ENCODE data around the gene ATP2C1. TPM values are rescaled to one million over a fixed set of nuclear protein-coding genes. Genes with fewer than 3 reads are reported as not detected.
A peak's percentile ranks its signal among the peaks of the same experiment; 100 is the strongest.

The ATP2C1 gene
- total and polyA plus RNA-seq, 4 donors: 41.4 to 126 (median 74.2) TPM

- H3K4me1 ChIP-seq (ENCODE audit: control insufficient read depth in 5 of 5, insufficient read depth in 5 of 5, low read length in 5 of 5): no peaks in the 10 kb centered on the region
- H3K4me3 ChIP-seq: no peak overlapping the region
- peaks cover 0 to 2% (median 0%) of the 10 kb centered on the region in 4 donors for H3K36me3 ChIP-seq (ENCODE audit: control insufficient read depth in 4 of 4, insufficient read depth in 4 of 4, low read length in 4 of 4)
- no peak for ATAC-seq (ENCODE audit: insufficient read depth, low FRiP score)
- no peak overlapping the region for H3K27ac ChIP-seq (ENCODE audit: low read depth in 1 of 2, low read length in 1 of 2)
- WGBS, 2 donors: 7% methylated on average over 1 of the region's 1 CpG
- peak in 2 of 3 donors; percentile 63 to 68 for DNase-seq
- no peak overlapping the region for H3K9ac ChIP-seq (ENCODE audit: insufficient read depth in 1 of 2, low read length in 2 of 2)
- H3K27me3 ChIP-seq (ENCODE audit: control insufficient read depth in 3 of 3, insufficient read depth in 3 of 3, low read length in 2 of 3): no peaks in the 10 kb centered on the region
- peak; percentile 60 for TF ChIP-seq CTCF (IDR thresholded peaks at IDR 0.05; ENCODE audit: control extremely low read depth, extremely low read depth)
- no peaks in the 10 kb centered on the region for H3K9me3 ChIP-seq (ENCODE audit: control insufficient read depth in 4 of 4, insufficient read depth in 3 of 4, low read length in 3 of 4)
These were observed 139.7 kb downstream of the ATP2C1 start for GRCh38 chr3:131033480-131034080.

- DNase-seq (no peak), ATAC-seq (ENCODE audit: insufficient read depth, low FRiP score) (peak; percentile 27)
- 31 to 84% methylated on average over 1 of the region's 1 CpG for WGBS, 2 donors
- H3K4me3 ChIP-seq: no peak overlapping the region
- no peak overlapping the region for H3K9ac ChIP-seq (ENCODE audit: insufficient read depth in 1 of 2, low read length in 2 of 2)
- no peaks in the 10 kb centered on the region for H3K27me3 ChIP-seq (ENCODE audit: control insufficient read depth in 3 of 3, insufficient read depth in 3 of 3, low read length in 2 of 3)
- no peak overlapping the region for H3K27ac ChIP-seq (ENCODE audit: low read depth in 1 of 2, low read length in 1 of 2)
- no peaks in the 10 kb centered on the region for H3K4me1 ChIP-seq (ENCODE audit: control insufficient read depth in 5 of 5, insufficient read depth in 5 of 5, low read length in 5 of 5)
- H3K36me3 ChIP-seq (ENCODE audit: control insufficient read depth in 4 of 4, insufficient read depth in 4 of 4, low read length in 4 of 4): peaks cover 0 to 2% (median 0%) of the 10 kb centered on the region in 4 donors
- TF ChIP-seq CTCF (IDR thresholded peaks at IDR 0.05; ENCODE audit: control extremely low read depth, extremely low read depth): no peak
- no peaks in the 10 kb centered on the region for H3K9me3 ChIP-seq (ENCODE audit: control insufficient read depth in 4 of 4, insufficient read depth in 3 of 4, low read length in 3 of 4)
These were observed 142.4 kb downstream of the ATP2C1 start for GRCh38 chr3:131036200-131036816.

- ATAC-seq (ENCODE audit: insufficient read depth, low FRiP score) (no peak), DNase-seq (no peak)
- WGBS, 2 donors: 92 to 94% methylated on average over 5 of the region's 5 CpGs
- no peaks in the 10 kb centered on the region for H3K4me1 ChIP-seq (ENCODE audit: control insufficient read depth in 5 of 5, insufficient read depth in 5 of 5, low read length in 5 of 5)
- H3K36me3 ChIP-seq (ENCODE audit: control insufficient read depth in 4 of 4, insufficient read depth in 4 of 4, low read length in 4 of 4): peaks cover 0 to 2% (median 0%) of the 10 kb centered on the region in 4 donors
- no peak overlapping the region for H3K27ac ChIP-seq (ENCODE audit: low read depth in 1 of 2, low read length in 1 of 2)
- H3K9ac ChIP-seq (ENCODE audit: insufficient read depth in 1 of 2, low read length in 2 of 2): no peak overlapping the region
- H3K27me3 ChIP-seq (ENCODE audit: control insufficient read depth in 3 of 3, insufficient read depth in 3 of 3, low read length in 2 of 3): no peaks in the 10 kb centered on the region
- H3K4me3 ChIP-seq: no peak overlapping the region
- H3K9me3 ChIP-seq (ENCODE audit: control insufficient read depth in 4 of 4, insufficient read depth in 3 of 4, low read length in 3 of 4): peaks cover 0 to 2% (median 0%) of the 10 kb centered on the region in 4 donors
- no peak for TF ChIP-seq CTCF (IDR thresholded peaks at IDR 0.05; ENCODE audit: control extremely low read depth, extremely low read depth)
These were observed 143.1 kb downstream of the ATP2C1 start for GRCh38 chr3:131036986-131037385.

Measured in lung (tissue), 12 donors.